Measurements from ENCODE around the gene GADD45A.
A peak's percentile ranks its signal among the peaks of the same experiment; 100 is the strongest.

The GADD45A gene

DNA sequence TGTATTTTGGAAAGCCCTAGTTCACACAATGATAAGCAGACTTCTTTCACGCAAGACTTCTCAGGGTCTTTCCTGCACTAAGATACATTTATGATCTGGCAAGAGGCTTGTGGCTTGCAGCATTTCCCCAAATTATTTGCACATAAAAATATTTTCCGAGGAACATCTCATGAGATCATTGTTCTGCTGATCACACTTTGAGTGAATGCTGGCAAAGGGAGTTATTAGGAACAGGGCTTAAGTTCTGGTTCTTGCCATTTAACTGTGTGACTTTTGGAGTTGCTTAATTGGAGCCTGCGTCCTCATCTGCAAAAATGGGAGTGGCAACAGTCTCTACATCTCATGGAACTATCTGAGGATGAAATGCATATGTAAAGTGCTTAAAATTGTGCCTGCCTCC lies 50.2 kb downstream of the GADD45A start:
- H3K4me3 ChIP-seq (ENCODE audit: low read depth, low read length), result no peak overlapping the region
- no peak for DNase-seq (ENCODE audit: low read depth)

GRCh38 chr1:67735806-67736627 lies 51.0 kb downstream of the GADD45A start:
- H3K4me3 ChIP-seq (ENCODE audit: low read depth, low read length), result peak overlapping the region; percentile 0
- peak; percentile 96 for DNase-seq (ENCODE audit: low read depth)

GRCh38 chr1:67736750-67737149 lies 51.7 kb downstream of the GADD45A start:
- H3K4me3 ChIP-seq (ENCODE audit: low read depth, low read length), result no peak overlapping the region
- no peak for DNase-seq (ENCODE audit: low read depth)

GRCh38 chr1:67737875-67738274 lies 52.9 kb downstream of the GADD45A start:
- no peak overlapping the region for H3K4me3 ChIP-seq (ENCODE audit: low read depth, low read length)
- DNase-seq (ENCODE audit: low read depth), result no peak

Measured in skeletal muscle cell (primary cell).